Natural killer cell (primary cell): ENCODE data around the gene KIF14. TPM values are rescaled to one million over a fixed set of nuclear protein-coding genes. Genes with fewer than 3 reads are reported as not detected.

ENCODE experiments used
- ATAC-seq, 3 donors: fragments of 150-1000 bp in 2 of 3; fragments of 200-7000 bp in 1 of 3; cut with Tn5 transposase; 1 replicate in 1 of 3; 2 replicates in 2 of 3; pipeline ENCODE4 v1.10.0; 2021; ENCODE audit warnings: mild to moderate bottlenecking in 2 of 3, moderate library complexity in 2 of 3
- DNase-seq, 2 donors: peaks; one replicate each; pipeline versions ENCODE4 v3.0.0 to v3.0.0-alpha.2; 2013 to 2021; ENCODE audit warnings: mixed read lengths in 1 of 2
- H3K27ac ChIP-seq: one replicate; pipeline ENCODE4 v1.5.1; 2013; ENCODE audit warnings: mild to moderate bottlenecking, low read length
- H3K27me3 ChIP-seq: one replicate; pipeline ENCODE4 v1.6.1; 2013; ENCODE audit warnings: low read length; ENCODE audit not compliant: control insufficient read depth, insufficient read depth
- H3K36me3 ChIP-seq: one replicate; pipeline ENCODE4 v1.6.1; 2013; ENCODE audit warnings: low read length; ENCODE audit not compliant: control insufficient read depth, insufficient read depth
- H3K4me1 ChIP-seq: one replicate; pipeline ENCODE4 v1.6.1; 2013; ENCODE audit warnings: low read length; ENCODE audit not compliant: control insufficient read depth, insufficient read depth
- H3K4me3 ChIP-seq: one replicate; pipeline ENCODE4 v1.5.1; 2013; ENCODE audit warnings: low read length
- H3K9me3 ChIP-seq: one replicate; pipeline ENCODE4 v1.6.1; 2013; ENCODE audit warnings: low read length; ENCODE audit not compliant: control insufficient read depth, insufficient read depth
- H3K27ac Mint-ChIP-seq, 2 donors: one replicate each; pipeline ENCODE4 v1.8.0; 2022; ENCODE audit warnings: mild to moderate bottlenecking in 2 of 2, mixed read lengths in 2 of 2, moderate library complexity in 1 of 2
- H3K27me3 Mint-ChIP-seq, 2 donors: one replicate each; pipeline ENCODE4 v1.8.0; 2022; ENCODE audit warnings: low read depth in 2 of 2, mixed read lengths in 2 of 2
- H3K36me3 Mint-ChIP-seq: one replicate; pipeline ENCODE4 v1.8.0; 2022; ENCODE audit warnings: mixed read lengths
- H3K4me1 Mint-ChIP-seq, 2 donors: one replicate each; pipeline ENCODE4 v1.8.0; 2022; ENCODE audit warnings: mixed read lengths in 2 of 2
- H3K4me3 Mint-ChIP-seq: one replicate; pipeline ENCODE4 v1.8.0; 2022; ENCODE audit warnings: mild to moderate bottlenecking, moderate library complexity, mixed read lengths
- H3K9me3 Mint-ChIP-seq, 2 donors: one replicate each; pipeline ENCODE4 v1.8.0; 2022; ENCODE audit warnings: mixed read lengths in 2 of 2
- CTCF ChIP-seq: fragments of 200-600 bp; IDR thresholded peaks from one replicate; pipeline ENCODE4 v1.8.0; 2022; ENCODE audit warnings: antibody characterized with exemption
- WGBS: methylation state at CpG from one replicate; pipeline ENCODE4 v1.1.7; 2013; ENCODE audit warnings: missing lambda C conversion rate; ENCODE audit not compliant: insufficient coverage; 5-methylcytosine and 5-hydroxymethylcytosine counted together
- intact Hi-C: fragments of 100-400 bp; cut with micrococcal nuclease; formaldehyde crosslinking; loops from one replicate; pipeline ENCODE4 v1.14.2; 2022
- total RNA-seq, 4 donors: library from RNA; stranded (reverse); fragments of 120-200 nt in 1 of 4; gene quantifications; one replicate each; pipeline versions ENCODE4 v1.2.3 to v1.2.4, GENCODE V29; 2013 to 2022

KIF14 gene
- total RNA-seq, 3 donors from 2014 or later (not counting 1 experiment from before 2014, with no cell fraction given): 0.40 to 0.48 (median 0.40) TPM

- intact Hi-C loops: no loop called here
- peaks cover 61 to 66% of the 10 kb centered on the region in 2 donors for H3K4me1 Mint-ChIP-seq
- no peak overlapping the region for H3K4me3 ChIP-seq
Measured at GRCh38 chr1:200666309-200666708, 45.8 kb upstream of the KIF14 start.

GRCh38 chr1:200665861-200666260 lies 45.3 kb upstream of the KIF14 start:
- no peaks in the 10 kb centered on the region for H3K27me3 Mint-ChIP-seq
- no peak for TF ChIP-seq CTCF
- 31% methylated on average over 2 of the region's 2 CpGs for WGBS
- peak overlapping the region; percentile 18 to 78 for H3K27ac Mint-ChIP-seq
- ATAC-seq: no peak
- no peak overlapping the region for H3K4me3 ChIP-seq
- peaks cover 13% of the 10 kb centered on the region for H3K4me1 ChIP-seq
- intact Hi-C loops: no loop called here
- peaks cover 17% of the 10 kb centered on the region for H3K36me3 Mint-ChIP-seq
- no peaks in the 10 kb centered on the region for H3K9me3 ChIP-seq
- H3K27ac ChIP-seq: no peak overlapping the region
- H3K4me1 Mint-ChIP-seq: peaks cover 60 to 67% of the 10 kb centered on the region in 2 donors
- no peak overlapping the region for H3K4me3 Mint-ChIP-seq
- H3K9me3 Mint-ChIP-seq: no peaks in the 10 kb centered on the region
- peaks cover 36% of the 10 kb centered on the region for H3K36me3 ChIP-seq
- DNase-seq: no peak
- no peaks in the 10 kb centered on the region for H3K27me3 ChIP-seq

More at GRCh38 chr1:200666309-200666708, 45.8 kb upstream of the KIF14 start:
- H3K4me3 Mint-ChIP-seq: no peak overlapping the region
- peaks cover 17% of the 10 kb centered on the region for H3K36me3 Mint-ChIP-seq
- H3K36me3 ChIP-seq: peaks cover 32% of the 10 kb centered on the region
- H3K27ac Mint-ChIP-seq: peak overlapping the region; percentile 18 to 78
- H3K9me3 ChIP-seq: no peaks in the 10 kb centered on the region
- peaks cover 13% of the 10 kb centered on the region for H3K4me1 ChIP-seq
- no peaks in the 10 kb centered on the region for H3K27me3 Mint-ChIP-seq
- DNase-seq (no peak), ATAC-seq (no peak)
- no peak for TF ChIP-seq CTCF
- H3K27ac ChIP-seq: no peak overlapping the region
- no peaks in the 10 kb centered on the region for H3K9me3 Mint-ChIP-seq
- WGBS: 93% methylated on average over 8 of the region's 8 CpGs
- no peaks in the 10 kb centered on the region for H3K27me3 ChIP-seq

GRCh38 chr1:200660719-200661118 lies 40.2 kb upstream of the KIF14 start:
- Histone ChIP-seq H3K36me3 (peaks cover 70% of the 10 kb centered on the region), H3K9me3 (no peaks in the 10 kb centered on the region), H3K4me3 (no peak overlapping the region), H3K27me3 (no peaks in the 10 kb centered on the region), H3K4me1 (peaks cover 3% of the 10 kb centered on the region), H3K27ac (no peak overlapping the region)
- Mint-ChIP-seq H3K4me3 (no peak overlapping the region), H3K36me3 (peaks cover 17% of the 10 kb centered on the region), H3K27me3 (no peaks in the 10 kb centered on the region), H3K27ac (peak overlapping the region in 1 of 2 donors; percentile 43), H3K9me3 (no peaks in the 10 kb centered on the region), H3K4me1 (peaks cover 45 to 49% of the 10 kb centered on the region in 2 donors)
- intact Hi-C loops: no loop called here
- DNase-seq: no peak
- no peak for ATAC-seq
- TF ChIP-seq CTCF: no peak
- WGBS: 96% methylated on average over 5 of the region's 6 CpGs

GRCh38 chr1:200659269-200659668 lies 38.7 kb upstream of the KIF14 start:
- H3K27ac Mint-ChIP-seq: peak overlapping the region in 1 of 2 donors; percentile 43
- H3K4me1 Mint-ChIP-seq: peaks cover 40 to 49% of the 10 kb centered on the region in 2 donors
- H3K27me3 Mint-ChIP-seq: no peaks in the 10 kb centered on the region
- H3K9me3 ChIP-seq: no peaks in the 10 kb centered on the region
- H3K27me3 ChIP-seq: no peaks in the 10 kb centered on the region
- H3K4me3 ChIP-seq: no peak overlapping the region
- H3K4me1 ChIP-seq: no peaks in the 10 kb centered on the region
- no peak for TF ChIP-seq CTCF
- no peak overlapping the region for H3K27ac ChIP-seq
- DNase-seq (no peak), ATAC-seq (no peak)
- no peak overlapping the region for H3K4me3 Mint-ChIP-seq
- peaks cover 31% of the 10 kb centered on the region for H3K36me3 Mint-ChIP-seq
- peaks cover 72% of the 10 kb centered on the region for H3K36me3 ChIP-seq
- no peaks in the 10 kb centered on the region for H3K9me3 Mint-ChIP-seq
- WGBS: 100% methylated on average over 1 of the region's 1 CpG
- intact Hi-C loops: no loop called here
